Omental fat pad (tissue), 4 donors: Measurements from ENCODE around the gene SOX18. TPM values are rescaled to one million over a fixed set of nuclear protein-coding genes. Genes with fewer than 3 reads are reported as not detected.

Experiments
- ATAC-seq: fragments of 150-250 bp; one replicate; pipeline ENCODE4 v1.9.1; 2016; ENCODE audit warnings: mild to moderate bottlenecking, moderate library complexity; ENCODE audit not compliant: low FRiP score
- DNase-seq: peaks from one replicate; pipeline ENCODE4 v3.0.0-alpha.2; 2019; ENCODE audit warnings: low spot score
- total RNA-seq, 4 donors: library from RNA; depleted of rRNA; stranded (reverse); fragments of >200 nt; gene quantifications; one replicate each; pipeline ENCODE4 v1.1.0, GENCODE V29; 2016
- TF ChIP-seq, protein P1 (sequence below), 3 donors: fragments of 450-650 bp; IDR thresholded peaks; one replicate each; pipeline ENCODE4 v1.5.1; 2016 to 2017; ENCODE audit warnings: antibody characterized with exemption in 3 of 3, mild to moderate bottlenecking in 3 of 3, moderate library complexity in 2 of 3

The SOX18 gene
- total RNA-seq, 4 donors from 2014 or later: 2.9 to 16.7 (median 7.7) TPM

DNA sequence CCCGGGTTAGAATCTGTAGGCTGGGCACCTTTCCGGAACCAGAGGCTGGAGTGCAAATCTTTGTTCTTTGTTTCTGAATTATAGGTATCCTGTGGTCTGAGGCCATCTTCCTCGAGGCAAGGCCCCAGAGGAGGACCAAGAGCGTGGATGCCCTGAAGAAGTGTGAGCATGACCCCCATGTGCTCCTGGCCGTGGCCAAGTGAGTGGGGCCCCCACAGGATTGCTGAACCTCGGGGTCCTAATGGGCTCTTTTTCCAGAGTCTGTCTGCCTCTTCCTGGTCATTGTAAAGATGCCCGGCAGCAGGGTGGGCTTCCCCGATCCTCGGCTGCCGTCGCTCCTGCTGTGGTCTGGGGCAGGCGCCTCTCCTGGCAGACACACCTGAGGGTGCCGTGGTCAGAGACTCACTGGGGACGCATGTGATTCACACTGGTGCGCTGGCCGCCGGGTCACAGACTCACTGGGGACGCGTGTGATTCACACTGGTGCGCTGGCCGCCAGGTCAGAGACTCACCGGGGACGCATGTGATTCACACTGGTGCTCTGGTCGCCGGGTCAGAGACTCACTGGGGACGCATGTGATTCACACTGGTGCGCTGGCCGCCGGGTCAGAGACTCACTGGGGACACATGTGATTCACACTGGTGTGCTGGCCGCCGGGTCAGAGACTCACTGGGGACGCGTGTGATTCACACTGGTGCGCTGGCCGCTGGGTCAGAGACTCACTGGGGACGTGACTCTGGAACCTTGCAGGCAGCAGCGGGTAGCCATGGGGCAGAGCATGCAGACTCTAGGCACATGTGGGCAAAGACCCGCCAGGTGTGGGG is 19.9 kb downstream of the SOX18 start:
- ATAC-seq: no peak
- TF ChIP-seq, protein P1, sequence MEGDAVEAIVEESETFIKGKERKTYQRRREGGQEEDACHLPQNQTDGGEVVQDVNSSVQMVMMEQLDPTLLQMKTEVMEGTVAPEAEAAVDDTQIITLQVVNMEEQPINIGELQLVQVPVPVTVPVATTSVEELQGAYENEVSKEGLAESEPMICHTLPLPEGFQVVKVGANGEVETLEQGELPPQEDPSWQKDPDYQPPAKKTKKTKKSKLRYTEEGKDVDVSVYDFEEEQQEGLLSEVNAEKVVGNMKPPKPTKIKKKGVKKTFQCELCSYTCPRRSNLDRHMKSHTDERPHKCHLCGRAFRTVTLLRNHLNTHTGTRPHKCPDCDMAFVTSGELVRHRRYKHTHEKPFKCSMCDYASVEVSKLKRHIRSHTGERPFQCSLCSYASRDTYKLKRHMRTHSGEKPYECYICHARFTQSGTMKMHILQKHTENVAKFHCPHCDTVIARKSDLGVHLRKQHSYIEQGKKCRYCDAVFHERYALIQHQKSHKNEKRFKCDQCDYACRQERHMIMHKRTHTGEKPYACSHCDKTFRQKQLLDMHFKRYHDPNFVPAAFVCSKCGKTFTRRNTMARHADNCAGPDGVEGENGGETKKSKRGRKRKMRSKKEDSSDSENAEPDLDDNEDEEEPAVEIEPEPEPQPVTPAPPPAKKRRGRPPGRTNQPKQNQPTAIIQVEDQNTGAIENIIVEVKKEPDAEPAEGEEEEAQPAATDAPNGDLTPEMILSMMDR (IDR thresholded peaks at IDR 0.05): no peak
- DNase-seq: no peak

- TF ChIP-seq, protein P1 (IDR thresholded peaks at IDR 0.05): no peak
- ATAC-seq: no peak
- no peak for DNase-seq
Observed at GRCh38 chr20:64027981-64028685, 21.3 kb downstream of the SOX18 start.

- ATAC-seq: no peak
- TF ChIP-seq, protein P1 (IDR thresholded peaks at IDR 0.05): no peak
- DNase-seq: no peak
Observed at GRCh38 chr20:64025826-64026412, 23.5 kb downstream of the SOX18 start.

GRCh38 chr20:64025101-64025825 is 24.2 kb downstream of the SOX18 start:
- TF ChIP-seq, protein P1 (IDR thresholded peaks at IDR 0.05): no peak
- DNase-seq (no peak), ATAC-seq (no peak)

- ATAC-seq: no peak
- DNase-seq: no peak
- TF ChIP-seq, protein P1 (IDR thresholded peaks at IDR 0.05): no peak
Observed at GRCh38 chr20:64024141-64024990, 25.1 kb downstream of the SOX18 start.
